Prostate gland (tissue), 2 donors: ENCODE data around the gene PTPRD.

Source experiments
- CTCF ChIP-seq, 4 experiments: fragments of 200-600 bp in 2 of 4; fragments of 450-650 bp in 2 of 4; sonication (generic) in 2 of 4; IDR thresholded peaks; 1 replicate in 3 of 4; 2 replicates in 1 of 4; pipeline ENCODE4 v1.5.1; 2016 to 2019; ENCODE audit warnings: antibody characterized with exemption in 4 of 4, mild to moderate bottlenecking in 2 of 4, moderate library complexity in 2 of 4
- POLR2A ChIP-seq: fragments of 450-650 bp; IDR thresholded peaks from one replicate; pipeline ENCODE4 v1.6.1; 2016; ENCODE audit warnings: antibody characterized with exemption, mild to moderate bottlenecking
- POLR2AphosphoS5 ChIP-seq: sonication (generic); formaldehyde crosslinking; IDR thresholded peaks from one replicate; pipeline ENCODE4 v1.6.1; 2017; ENCODE audit warnings: antibody characterized with exemption

- no peak for TF ChIP-seq POLR2AphosphoS5
- no peak for TF ChIP-seq CTCF (IDR thresholded peaks at IDR 0.05)
- no peak for TF ChIP-seq POLR2A
These were observed 1696.0 kb downstream of the PTPRD start for GRCh38 chr9:8916771-8917170.
